ENCODE results near the gene OR4Q3. TPM values are rescaled to one million over a fixed set of nuclear protein-coding genes. Genes with fewer than 3 reads are reported as not detected.
"Not testable (repeated sequence)": the region's sequence is repeated elsewhere in the genome, so short reads cannot be mapped to it uniquely, and the experiment has no call there.

OR4Q3 gene
- total RNA-seq: not detected
- total RNA-seq (2013): not detected

GRCh38 chr14:19743256-19743655, at the start of gene OR4Q3:
Gene OR4Q3, plus strand, starts transcription at chr14:19743571.
- Mint-ChIP-seq H3K9me3 (peaks cover 5 to 14% of the 10 kb centered on the region in 2 donors), H3K4me3 (no peak within 1 kb of the TSS), H3K27ac (no peak within 1 kb of the TSS), H3K4me1 (no peaks in the 10 kb centered on the region), H3K36me3 (peaks cover 12% of the 10 kb centered on the region), H3K27me3 (ENCODE audit: low read depth in 2 of 2) (no peaks in the 10 kb centered on the region)
- no peaks in the 10 kb centered on the region for H3K27me3 ChIP-seq (ENCODE audit: control insufficient read depth, insufficient read depth, low read length)
- H3K4me1 ChIP-seq (ENCODE audit: control insufficient read depth, insufficient read depth, low read length): no peaks in the 10 kb centered on the region
- 78% methylated on average over 1 of the region's 1 CpG for WGBS (ENCODE audit: insufficient coverage)
- no peaks in the 10 kb centered on the region for H3K9me3 ChIP-seq (ENCODE audit: control insufficient read depth, insufficient read depth, low read length)
- H3K4me3 ChIP-seq (ENCODE audit: low read length): no peak within 1 kb of the TSS
- intact Hi-C loops (cut with micrococcal nuclease): no loop called here
- no peak for TF ChIP-seq CTCF (IDR thresholded peaks at IDR 0.05)
- no peaks in the 10 kb centered on the region for H3K36me3 ChIP-seq (ENCODE audit: control insufficient read depth, insufficient read depth, low read length)
- ATAC-seq: no peak
- no peak within 1 kb of the TSS for H3K27ac ChIP-seq (ENCODE audit: low read length)
- no peak for DNase-seq

GRCh38 chr14:19729359-19729758, 14.0 kb upstream of the OR4Q3 start:
- no peak for DNase-seq
- Histone ChIP-seq H3K4me3 (ENCODE audit: low read length) (no peak overlapping the region), H3K4me1 (ENCODE audit: control insufficient read depth, insufficient read depth, low read length) (no peaks in the 10 kb centered on the region), H3K36me3 (ENCODE audit: control insufficient read depth, insufficient read depth, low read length) (no peaks in the 10 kb centered on the region), H3K27ac (ENCODE audit: low read length) (no peak overlapping the region), H3K9me3 (ENCODE audit: control insufficient read depth, insufficient read depth, low read length) (peaks cover 9% of the 10 kb centered on the region), H3K27me3 (ENCODE audit: control insufficient read depth, insufficient read depth, low read length) (no peaks in the 10 kb centered on the region)
- H3K27me3 Mint-ChIP-seq (ENCODE audit: low read depth in 2 of 2): no peaks in the 10 kb centered on the region
- no peak for TF ChIP-seq CTCF (IDR thresholded peaks at IDR 0.05)
- intact Hi-C loops (cut with micrococcal nuclease): no loop called here
- no peak overlapping the region for H3K4me3 Mint-ChIP-seq
- no peak for ATAC-seq
- no peaks in the 10 kb centered on the region for H3K4me1 Mint-ChIP-seq
- H3K9me3 Mint-ChIP-seq: peaks cover 2 to 4% of the 10 kb centered on the region in 2 donors
- no peak overlapping the region for H3K27ac Mint-ChIP-seq
- peaks cover 9% of the 10 kb centered on the region for H3K36me3 Mint-ChIP-seq

- Mint-ChIP-seq H3K27me3 (ENCODE audit: low read depth in 2 of 2) (no peaks in the 10 kb centered on the region), H3K27ac (no peak overlapping the region), H3K36me3 (peaks cover 9% of the 10 kb centered on the region), H3K9me3 (peaks cover 2 to 4% of the 10 kb centered on the region in 2 donors), H3K4me1 (no peaks in the 10 kb centered on the region), H3K4me3 (no peak overlapping the region)
- Histone ChIP-seq H3K4me1 (ENCODE audit: control insufficient read depth, insufficient read depth, low read length) (no peaks in the 10 kb centered on the region), H3K4me3 (ENCODE audit: low read length) (no peak overlapping the region), H3K36me3 (ENCODE audit: control insufficient read depth, insufficient read depth, low read length) (no peaks in the 10 kb centered on the region), H3K27me3 (ENCODE audit: control insufficient read depth, insufficient read depth, low read length) (no peaks in the 10 kb centered on the region), H3K27ac (ENCODE audit: low read length) (no peak overlapping the region), H3K9me3 (ENCODE audit: control insufficient read depth, insufficient read depth, low read length) (peaks cover 9% of the 10 kb centered on the region)
- DNase-seq (no peak), ATAC-seq (no peak)
- no peak for TF ChIP-seq CTCF (IDR thresholded peaks at IDR 0.05)
- intact Hi-C loops (cut with micrococcal nuclease): no loop called here
- 64% methylated on average over 2 of the region's 2 CpGs for WGBS (ENCODE audit: insufficient coverage)
Measured at GRCh38 chr14:19729763-19730162, 13.6 kb upstream of the OR4Q3 start.

- H3K9me3 ChIP-seq (ENCODE audit: control insufficient read depth, insufficient read depth, low read length); H3K27me3 ChIP-seq (ENCODE audit: control insufficient read depth, insufficient read depth, low read length); H3K27ac ChIP-seq (ENCODE audit: low read length); H3K9me3 Mint-ChIP-seq; intact Hi-C loops (cut with micrococcal nuclease); H3K4me1 Mint-ChIP-seq; H3K27ac Mint-ChIP-seq; H3K27me3 Mint-ChIP-seq (ENCODE audit: low read depth in 2 of 2); DNase-seq; H3K36me3 ChIP-seq (ENCODE audit: control insufficient read depth, insufficient read depth, low read length); ATAC-seq; H3K4me3 Mint-ChIP-seq; H3K4me3 ChIP-seq (ENCODE audit: low read length); H3K4me1 ChIP-seq (ENCODE audit: control insufficient read depth, insufficient read depth, low read length); H3K36me3 Mint-ChIP-seq: not testable (repeated sequence)
- WGBS (ENCODE audit: insufficient coverage): 84% methylated on average over 3 of the region's 3 CpGs
Measured at GRCh38 chr14:19733893-19734292, 9.5 kb upstream of the OR4Q3 start.

GRCh38 chr14:19752316-19752715, 8.9 kb downstream of the OR4Q3 start:
- H3K36me3 ChIP-seq (ENCODE audit: control insufficient read depth, insufficient read depth, low read length); ATAC-seq; H3K27ac ChIP-seq (ENCODE audit: low read length); H3K9me3 Mint-ChIP-seq; H3K27me3 Mint-ChIP-seq (ENCODE audit: low read depth in 2 of 2); H3K4me3 Mint-ChIP-seq; H3K27me3 ChIP-seq (ENCODE audit: control insufficient read depth, insufficient read depth, low read length); H3K27ac Mint-ChIP-seq; H3K4me1 ChIP-seq (ENCODE audit: control insufficient read depth, insufficient read depth, low read length); H3K36me3 Mint-ChIP-seq; H3K4me3 ChIP-seq (ENCODE audit: low read length); DNase-seq; H3K9me3 ChIP-seq (ENCODE audit: control insufficient read depth, insufficient read depth, low read length); H3K4me1 Mint-ChIP-seq; intact Hi-C loops (cut with micrococcal nuclease): not testable (repeated sequence)

Data from natural killer cell (primary cell).